ENCODE results near the gene PBX1. TPM values are rescaled to one million over a fixed set of nuclear protein-coding genes. Genes with fewer than 3 reads are reported as not detected.

PBX1 gene
- total RNA-seq, 4 donors from 2014 or later = 15.2 to 48.6 (median 23.5) TPM

DNA sequence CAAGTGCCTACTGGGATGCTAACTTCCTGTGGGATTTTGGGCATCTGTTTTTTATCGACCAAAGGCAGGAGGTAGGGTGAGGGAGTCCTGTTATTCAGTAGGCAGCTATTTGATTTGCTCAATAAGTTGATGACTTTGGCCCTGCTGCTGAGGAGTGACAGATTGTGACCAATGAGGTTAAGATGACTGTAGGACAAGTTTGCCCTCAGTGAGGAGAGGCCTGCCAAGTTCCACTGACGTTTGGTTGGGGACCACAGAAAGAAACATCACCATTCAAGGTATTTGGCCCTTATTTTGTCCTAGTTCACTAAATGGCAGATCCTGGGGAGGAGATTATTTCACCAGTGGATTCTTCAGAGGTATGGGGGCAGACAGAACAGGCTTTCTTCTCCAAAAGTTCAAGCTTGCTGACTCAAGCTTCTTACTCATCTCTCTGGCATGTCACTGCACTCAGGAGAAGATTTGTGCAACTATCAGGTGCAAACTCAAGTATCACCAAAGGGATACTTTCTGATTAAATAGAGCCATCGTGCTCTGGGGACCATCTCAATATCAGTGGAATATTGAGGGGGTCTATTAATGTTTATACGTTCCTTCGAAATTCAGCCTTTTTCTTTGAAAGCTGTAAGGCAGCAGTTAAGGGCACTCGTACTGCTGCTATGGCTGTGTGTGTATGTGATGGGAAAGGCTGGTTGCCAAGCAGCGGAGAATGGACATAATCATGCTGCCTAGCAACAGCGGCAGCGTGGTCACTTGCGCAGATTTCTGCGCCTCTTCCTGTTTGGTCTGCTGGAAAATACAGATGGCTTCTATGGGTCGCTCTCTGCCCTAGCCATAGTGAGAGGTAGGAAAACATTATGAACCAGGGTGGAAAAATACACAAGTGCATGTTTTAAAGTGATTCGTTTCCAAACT lies 78.7 kb downstream of the PBX1 start:
- WGBS, 2 donors = 60 to 62% methylated on average over 12 to 13 of the region's 13 CpGs
- DNase-seq = no peak
- H3K4me1 ChIP-seq = peaks cover 11 to 83% (median 30%) of the 10 kb centered on the region in 3 donors

DNA sequence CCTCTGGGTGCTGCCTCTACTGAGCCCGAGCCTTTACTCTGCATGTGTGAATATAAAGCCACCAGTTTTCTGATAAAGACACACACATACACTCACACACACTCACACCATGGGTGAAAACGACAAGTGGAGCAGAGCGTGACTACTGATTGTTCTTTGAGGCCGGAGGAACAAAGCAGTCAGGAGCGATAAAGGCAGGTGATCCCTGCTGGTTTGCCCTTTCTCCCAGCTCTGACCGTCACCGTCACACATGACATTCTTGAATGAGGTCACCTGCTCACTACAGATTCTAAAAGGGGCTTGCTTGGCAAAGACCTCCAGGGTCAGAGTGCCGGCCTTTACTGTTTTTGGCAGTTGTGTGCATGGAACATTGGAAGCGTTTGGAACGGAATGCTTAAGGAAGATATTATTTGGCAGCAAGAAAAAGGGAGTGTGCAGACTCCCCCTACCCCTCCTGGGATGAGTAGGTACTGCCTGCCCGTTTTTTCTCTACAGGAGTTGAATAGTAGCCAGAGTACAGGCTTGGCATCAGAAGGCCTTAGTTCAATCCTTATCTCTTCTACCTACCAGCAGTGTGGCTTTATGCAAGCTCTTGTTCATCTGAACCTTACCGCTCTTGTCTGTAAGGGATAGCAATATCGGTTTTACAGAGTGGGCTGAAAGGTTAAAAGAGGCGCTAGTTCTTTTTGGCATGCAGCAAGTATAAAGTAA lies 79.7 kb downstream of the PBX1 start:
- H3K9me3 ChIP-seq = no peaks in the 10 kb centered on the region
- intact Hi-C loops (cut with DNase I) = no loop called here
- DNase-seq = no peak

More for the DNA sequence above, 78.7 kb downstream of the PBX1 start:
- H3K27me3 ChIP-seq = no peaks in the 10 kb centered on the region
- H3K27ac ChIP-seq = peak overlapping the region; percentile 31 to 68 (median 66)
- H3K9me3 ChIP-seq = no peaks in the 10 kb centered on the region
- no peak overlapping the region for H3K4me3 ChIP-seq
- peaks cover 0 to 19% (median 0%) of the 10 kb centered on the region in 3 donors for H3K36me3 ChIP-seq
- intact Hi-C loops (cut with DNase I) = no loop called here
- TF ChIP-seq, protein P1, sequence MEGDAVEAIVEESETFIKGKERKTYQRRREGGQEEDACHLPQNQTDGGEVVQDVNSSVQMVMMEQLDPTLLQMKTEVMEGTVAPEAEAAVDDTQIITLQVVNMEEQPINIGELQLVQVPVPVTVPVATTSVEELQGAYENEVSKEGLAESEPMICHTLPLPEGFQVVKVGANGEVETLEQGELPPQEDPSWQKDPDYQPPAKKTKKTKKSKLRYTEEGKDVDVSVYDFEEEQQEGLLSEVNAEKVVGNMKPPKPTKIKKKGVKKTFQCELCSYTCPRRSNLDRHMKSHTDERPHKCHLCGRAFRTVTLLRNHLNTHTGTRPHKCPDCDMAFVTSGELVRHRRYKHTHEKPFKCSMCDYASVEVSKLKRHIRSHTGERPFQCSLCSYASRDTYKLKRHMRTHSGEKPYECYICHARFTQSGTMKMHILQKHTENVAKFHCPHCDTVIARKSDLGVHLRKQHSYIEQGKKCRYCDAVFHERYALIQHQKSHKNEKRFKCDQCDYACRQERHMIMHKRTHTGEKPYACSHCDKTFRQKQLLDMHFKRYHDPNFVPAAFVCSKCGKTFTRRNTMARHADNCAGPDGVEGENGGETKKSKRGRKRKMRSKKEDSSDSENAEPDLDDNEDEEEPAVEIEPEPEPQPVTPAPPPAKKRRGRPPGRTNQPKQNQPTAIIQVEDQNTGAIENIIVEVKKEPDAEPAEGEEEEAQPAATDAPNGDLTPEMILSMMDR (IDR thresholded peaks at IDR 0.05) = no peak
- no peak for TF ChIP-seq POLR2A (IDR thresholded peaks at IDR 0.05)

DNA sequence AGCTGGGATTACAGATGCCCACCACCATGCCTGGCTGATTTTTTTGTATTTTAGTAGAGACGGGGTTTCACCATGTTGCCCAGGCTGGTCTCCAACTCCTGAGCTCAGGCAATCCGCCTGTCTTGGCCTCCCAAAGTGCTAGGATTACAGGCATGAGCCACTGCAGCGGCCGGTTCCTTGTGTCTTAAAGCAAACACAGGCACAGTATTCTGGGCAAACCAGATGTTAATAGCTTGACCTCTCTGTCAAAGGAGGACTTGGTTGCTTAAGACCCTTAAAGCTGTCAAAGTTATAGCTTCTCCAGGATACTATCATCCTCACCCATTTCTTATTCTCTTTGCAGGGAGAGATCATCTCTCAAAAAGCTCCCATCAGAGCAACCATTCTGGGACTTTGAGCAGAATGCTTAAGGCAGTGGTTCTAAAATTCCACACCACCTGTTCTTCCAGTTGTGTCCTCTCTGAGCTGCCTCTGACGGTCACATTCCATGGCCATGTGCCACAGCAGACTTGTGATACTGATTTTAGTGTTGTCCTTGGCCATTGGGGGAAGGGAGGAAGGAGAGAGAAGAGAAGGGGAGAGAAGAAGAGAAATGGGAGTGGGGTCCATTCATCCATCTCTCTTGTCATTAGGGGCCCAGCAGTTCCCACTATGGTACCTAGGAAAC lies 81.8 kb downstream of the PBX1 start:
- Histone ChIP-seq H3K36me3 (peaks cover 0 to 7% (median 0%) of the 10 kb centered on the region in 3 donors), H3K4me1 (peaks cover 20 to 92% (median 33%) of the 10 kb centered on the region in 3 donors), H3K9me3 (no peaks in the 10 kb centered on the region), H3K27ac (peak overlapping the region; percentile 51 to 77 (median 68)), H3K27me3 (no peaks in the 10 kb centered on the region), H3K4me3 (no peak overlapping the region)
- DNase-seq = no peak
- 37 to 79% methylated on average over 2 to 4 of the region's 5 CpGs for WGBS, 2 donors
- TF ChIP-seq POLR2A (IDR thresholded peaks at IDR 0.05) = no peak
- TF ChIP-seq, protein P1 (IDR thresholded peaks at IDR 0.05) = no peak
- intact Hi-C loops (cut with DNase I) = no loop called here

More for the DNA sequence above, 79.7 kb downstream of the PBX1 start:
- Histone ChIP-seq H3K4me3 (no peak overlapping the region), H3K36me3 (peaks cover 0 to 14% (median 0%) of the 10 kb centered on the region in 3 donors), H3K4me1 (peaks cover 11 to 88% (median 30%) of the 10 kb centered on the region in 3 donors), H3K27me3 (no peaks in the 10 kb centered on the region), H3K27ac (peak overlapping the region; percentile 13 to 68 (median 66))
- 83 to 84% methylated on average over 12 of the region's 14 CpGs for WGBS, 2 donors
- no peak for TF ChIP-seq POLR2A (IDR thresholded peaks at IDR 0.05)
- TF ChIP-seq, protein P1 (IDR thresholded peaks at IDR 0.05) = no peak

DNA sequence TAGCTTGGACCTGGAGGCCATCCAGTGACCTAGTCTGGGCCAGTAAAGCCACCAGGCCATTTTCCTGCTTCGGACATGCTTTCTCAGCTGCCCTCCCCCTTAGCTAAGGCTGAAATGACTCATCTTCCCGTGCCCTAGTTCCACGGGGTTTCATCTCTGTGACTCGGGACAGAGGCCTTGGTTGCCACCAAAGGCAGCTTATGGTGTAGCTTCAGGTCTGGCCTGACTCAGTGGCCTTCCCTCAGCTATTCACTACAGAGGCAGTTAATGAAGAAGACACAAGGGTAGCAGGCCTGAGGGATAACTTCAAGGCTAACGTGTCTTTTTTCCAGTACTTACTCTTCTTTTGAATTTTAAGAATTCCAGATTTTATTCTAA lies 82.4 kb downstream of the PBX1 start:
- no peak for TF ChIP-seq POLR2A (IDR thresholded peaks at IDR 0.05)
- TF ChIP-seq, protein P1 (IDR thresholded peaks at IDR 0.05) = no peak
- WGBS, 2 donors = 43 to 59% methylated on average over 4 of the region's 5 CpGs
- Histone ChIP-seq H3K4me3 (no peak overlapping the region), H3K36me3 (peaks cover 0 to 7% (median 0%) of the 10 kb centered on the region in 3 donors), H3K9me3 (no peaks in the 10 kb centered on the region), H3K4me1 (peaks cover 20 to 92% (median 31%) of the 10 kb centered on the region in 3 donors), H3K27me3 (no peaks in the 10 kb centered on the region), H3K27ac (peak overlapping the region; percentile 51 to 77 (median 68))
- intact Hi-C loops (cut with DNase I) = no loop called here
- no peak for DNase-seq

All from esophagus squamous epithelium (tissue), 5 donors.